H9 (cell line): ENCODE measurements around the gene PLXNC1. TPM values are rescaled to one million over a fixed set of nuclear protein-coding genes. Genes with fewer than 3 reads are reported as not detected.
A peak's percentile ranks its signal among the peaks of the same experiment; 100 is the strongest.

Experiments used
- DNase-seq: peaks from one replicate; pipeline ENCODE4 v3.0.0-alpha.2; 2017
- H2AFZ ChIP-seq: one replicate; pipeline ENCODE4 v1.6.1; 2013; ENCODE audit warnings: mild to moderate bottlenecking, low read length, control low read depth, moderate library complexity
- H2AK5ac ChIP-seq: 2 replicates; pipeline ENCODE4 v1.6.1; 2013; ENCODE audit warnings: low read length, control low read depth, mixed read lengths; ENCODE audit not compliant: insufficient read length
- H2BK120ac ChIP-seq: one replicate; pipeline ENCODE4 v1.6.1; 2013; ENCODE audit warnings: low read depth, mild to moderate bottlenecking, low read length, control low read depth, inconsistent platforms; ENCODE audit not compliant: poor library complexity, severe bottlenecking
- H2BK12ac ChIP-seq: 2 replicates; pipeline ENCODE4 v1.6.1; 2013; ENCODE audit warnings: low read length, control low read depth, mixed read lengths, low read depth; ENCODE audit not compliant: insufficient read length
- H2BK15ac ChIP-seq: 2 replicates; pipeline ENCODE4 v1.6.1; 2013; ENCODE audit warnings: low read depth, low read length, control low read depth
- H2BK20ac ChIP-seq: one replicate; pipeline ENCODE4 v1.6.1; 2013; ENCODE audit warnings: low read depth, mild to moderate bottlenecking, low read length, control low read depth, inconsistent platforms; ENCODE audit not compliant: poor library complexity, severe bottlenecking
- H2BK5ac ChIP-seq: 2 replicates; pipeline ENCODE4 v1.6.1; 2013; ENCODE audit warnings: low read length, control low read depth, mixed read lengths; ENCODE audit not compliant: insufficient read length
- H3K14ac ChIP-seq: 2 replicates; pipeline ENCODE4 v1.6.1; 2013; ENCODE audit warnings: low read length, control low read depth; ENCODE audit not compliant: insufficient read depth
- H3K18ac ChIP-seq: 2 replicates; pipeline ENCODE4 v1.6.1; 2013; ENCODE audit warnings: low read depth, mild to moderate bottlenecking, mixed read lengths, low read length, control low read depth; ENCODE audit not compliant: insufficient read length
- H3K23ac ChIP-seq: 2 replicates; pipeline ENCODE4 v1.6.1; 2013; ENCODE audit warnings: low read length, control low read depth, mixed read lengths, low read depth; ENCODE audit not compliant: insufficient read length
- H3K23me2 ChIP-seq: 2 replicates; pipeline ENCODE4 v1.6.1; 2013; ENCODE audit warnings: low read depth, mild to moderate bottlenecking, mixed read lengths, low read length, control low read depth; ENCODE audit not compliant: insufficient read length, poor library complexity, severe bottlenecking
- H3K27ac ChIP-seq: 2 replicates; pipeline ENCODE4 v1.5.1; 2013; ENCODE audit warnings: low read length, control low read depth, mixed read lengths, low read depth; ENCODE audit not compliant: insufficient read length
- H3K27me3 ChIP-seq: 2 replicates; pipeline ENCODE4 v1.6.1; 2013; ENCODE audit warnings: low read length, control low read depth, inconsistent platforms; ENCODE audit not compliant: insufficient read depth
- H3K4ac ChIP-seq: 2 replicates; pipeline ENCODE4 v1.6.1; 2013; ENCODE audit warnings: low read depth, mild to moderate bottlenecking, control low read depth, inconsistent platforms, low read length, moderate library complexity
- H3K4me1 ChIP-seq: 2 replicates; pipeline ENCODE4 v1.6.1; 2013; ENCODE audit warnings: low read length, control low read depth, inconsistent platforms; ENCODE audit not compliant: insufficient read depth
- H3K4me2 ChIP-seq: 2 replicates; pipeline ENCODE4 v1.6.1; 2013; ENCODE audit warnings: low read length, control low read depth, mixed read lengths; ENCODE audit not compliant: insufficient read length, insufficient read depth
- H3K56ac ChIP-seq: 2 replicates; pipeline ENCODE4 v1.6.1; 2013; ENCODE audit warnings: low read depth, mild to moderate bottlenecking, mixed read lengths, low read length, control low read depth; ENCODE audit not compliant: insufficient read length
- H3K79me1 ChIP-seq: 2 replicates; pipeline ENCODE4 v1.6.1; 2013; ENCODE audit warnings: low read depth, mild to moderate bottlenecking, moderate library complexity, low read length, control low read depth, inconsistent platforms; ENCODE audit not compliant: insufficient read depth, poor library complexity, severe bottlenecking
- H3K79me2 ChIP-seq: 2 replicates; pipeline ENCODE4 v1.6.1; 2013; ENCODE audit warnings: low read length, control low read depth, inconsistent platforms; ENCODE audit not compliant: insufficient read depth
- H3K9ac ChIP-seq: 2 replicates; pipeline ENCODE4 v1.6.1; 2013; ENCODE audit warnings: low read length, control low read depth, mixed read lengths; ENCODE audit not compliant: insufficient read length; ENCODE audit errors: extremely low read depth
- H3K9me3 ChIP-seq: one replicate; pipeline ENCODE4 v1.6.1; 2013; ENCODE audit warnings: low read depth, low read length, inconsistent platforms; ENCODE audit not compliant: control insufficient read depth
- H3T11ph ChIP-seq: one replicate; pipeline ENCODE4 v1.6.1; 2013; ENCODE audit warnings: mild to moderate bottlenecking, low read length, control low read depth, inconsistent platforms
- H4K20me1 ChIP-seq: one replicate; pipeline ENCODE4 v1.6.1; 2013; ENCODE audit not compliant: control insufficient read depth, insufficient read length, insufficient read depth
- H4K5ac ChIP-seq: 2 replicates; pipeline ENCODE4 v1.6.1; 2013; ENCODE audit warnings: low read depth, mild to moderate bottlenecking, mixed read lengths, low read length, control low read depth; ENCODE audit not compliant: insufficient read length
- H4K8ac ChIP-seq: replicated peaks from 2 replicates; pipeline ENCODE4 v1.6.1; 2013; ENCODE audit warnings: low read length, control low read depth, mixed read lengths, low read depth; ENCODE audit not compliant: insufficient read length
- H4K91ac ChIP-seq: 2 replicates; pipeline ENCODE4 v1.6.1; 2013; ENCODE audit warnings: low read depth, mild to moderate bottlenecking, moderate library complexity, mixed read lengths, low read length, control low read depth; ENCODE audit not compliant: insufficient read length
- H3K27ac Mint-ChIP-seq, 3 experiments: 2 replicates in 2 of 3; 3 replicates in 1 of 3; pipeline ENCODE4 v1.8.0; 2020 to 2021; ENCODE audit warnings: mixed read lengths in 3 of 3, mild to moderate bottlenecking in 1 of 3, moderate library complexity in 1 of 3
- H3K27me3 Mint-ChIP-seq: 2 replicates; pipeline ENCODE4 v1.8.0; 2021; ENCODE audit warnings: low read depth, mild to moderate bottlenecking, moderate library complexity, mixed read lengths
- H3K36me3 Mint-ChIP-seq, 3 experiments: 2 replicates in 2 of 3; 3 replicates in 1 of 3; pipeline ENCODE4 v1.8.0; 2020 to 2021; ENCODE audit warnings: low read depth in 3 of 3, mixed read lengths in 3 of 3; ENCODE audit not compliant: insufficient read depth in 1 of 3
- H3K4me1 Mint-ChIP-seq, 2 experiments: 2 replicates each; pipeline ENCODE4 v1.8.0; 2020; ENCODE audit warnings: mixed read lengths in 2 of 2
- H3K4me3 Mint-ChIP-seq, 2 experiments: 2 replicates in 1 of 2; 3 replicates in 1 of 2; pipeline ENCODE4 v1.8.0; 2020 to 2021; ENCODE audit warnings: mild to moderate bottlenecking in 2 of 2, mixed read lengths in 2 of 2, moderate library complexity in 1 of 2
- H3K9me3 Mint-ChIP-seq, 2 experiments: 2 replicates in 1 of 2; 3 replicates in 1 of 2; pipeline ENCODE4 v1.8.0; 2020; ENCODE audit warnings: mild to moderate bottlenecking in 2 of 2, mixed read lengths in 2 of 2, moderate library complexity in 1 of 2
- CTCF ChIP-seq: fragments of 200-600 bp; sonication (generic); conservative IDR thresholded peaks from 3 replicates; pipeline ENCODE4 v1.8.0; 2021; ENCODE audit warnings: antibody characterized with exemption, mild to moderate bottlenecking
- WGBS: extraction: QIAGEN DNeasy Blood & Tissue Kit; methylation state at CpG from one replicate; pipeline ENCODE4 v1.1.7; 2013; ENCODE audit warnings: missing lambda C conversion rate, low lambda C conversion rate, mixed read lengths; ENCODE audit not compliant: insufficient read length; ENCODE audit errors: extremely low coverage; 5-methylcytosine and 5-hydroxymethylcytosine counted together
- total RNA-seq: library from RNA; stranded (reverse); gene quantifications from 2 replicates; pipeline ENCODE4 v1.2.1, GENCODE V29; 2021

PLXNC1 gene
- total RNA-seq, 1 experiment from 2014 or later: 1.2 TPM

DNA sequence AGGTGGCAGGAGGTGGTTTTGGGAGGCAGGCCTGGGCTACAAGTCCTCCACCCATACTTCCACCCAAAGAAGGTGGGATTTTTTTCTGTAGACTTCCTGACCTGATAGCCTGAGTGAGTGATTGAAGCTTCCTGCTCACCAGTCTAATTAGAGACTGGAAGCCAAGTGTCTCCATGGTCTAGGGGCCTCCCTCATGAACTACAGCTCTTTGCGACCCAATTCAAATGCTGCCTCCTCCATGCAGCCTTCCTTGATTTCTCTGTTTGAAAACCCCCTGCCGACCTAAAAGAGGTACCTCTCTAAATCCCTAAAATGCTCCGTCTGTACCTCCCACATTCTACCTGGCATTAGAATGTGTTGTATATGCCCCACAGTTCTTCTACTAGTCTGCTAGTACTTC is 124.9 kb downstream of the PLXNC1 start:
- no CpG with 5 or more reads among the region's 3 CpGs for WGBS
- Histone ChIP-seq H3K9me3 (no peaks in the 10 kb centered on the region), H3K27ac (no peak overlapping the region), H2BK12ac (no peak overlapping the region), H2BK5ac (no peak overlapping the region), H4K5ac (no peak overlapping the region), H4K8ac (no peak overlapping the region), H3K79me1 (no peaks in the 10 kb centered on the region), H3T11ph (no peak overlapping the region), H3K27me3 (no peaks in the 10 kb centered on the region), H3K14ac (no peak overlapping the region), H3K18ac (no peak overlapping the region), H3K9ac (no peak overlapping the region), H3K23ac (no peak overlapping the region), H3K4ac (no peak overlapping the region), H3K4me2 (no peak overlapping the region), H2AFZ (no peak overlapping the region), H2BK20ac (no peak overlapping the region), H3K56ac (no peak overlapping the region), H3K79me2 (no peaks in the 10 kb centered on the region), H3K4me1 (no peaks in the 10 kb centered on the region; the same call in 1 of the 2 replicates), H2BK15ac (no peak overlapping the region), H3K23me2 (no peaks in the 10 kb centered on the region), H4K20me1 (no peaks in the 10 kb centered on the region), H4K91ac (no peak overlapping the region), H2BK120ac (no peak overlapping the region), H2AK5ac (no peak overlapping the region)
- Mint-ChIP-seq H3K9me3 (no peaks in the 10 kb centered on the region), H3K4me1 (peaks cover 15 to 21% of the 10 kb centered on the region in 2 experiments), H3K27me3 (no peaks in the 10 kb centered on the region), H3K4me3 (no peak overlapping the region), H3K27ac (peak overlapping the region in 1 of 3 experiments; percentile 55; a peak in 1 of 7 replicates), H3K36me3 (no peaks in the 10 kb centered on the region; a peak in 3 of 7 replicates)
- DNase-seq: no peak
- TF ChIP-seq CTCF: no peak
